Gastroesophageal sphincter (tissue), 3 donors: Measurements from ENCODE around the gene COMP.

Experiments
- EP300 ChIP-seq: sonication (generic); formaldehyde crosslinking; IDR thresholded peaks from one replicate; pipeline ENCODE4 v1.6.1; 2017; ENCODE audit warnings: antibody characterized with exemption, mild to moderate bottlenecking
- POLR2A ChIP-seq, 2 donors: fragments of 450-650 bp; IDR thresholded peaks; one replicate each; pipeline ENCODE4 v1.6.1; 2017; ENCODE audit warnings: antibody characterized with exemption in 2 of 2, mild to moderate bottlenecking in 2 of 2, moderate library complexity in 1 of 2
- POLR2AphosphoS5 ChIP-seq: sonication (generic); formaldehyde crosslinking; IDR thresholded peaks from one replicate; pipeline ENCODE4 v1.6.1; 2017; ENCODE audit warnings: antibody characterized with exemption
- TF ChIP-seq, protein P1 (sequence below), 4 experiments: fragments of 200-600 bp in 2 of 4; fragments of 450-650 bp in 2 of 4; sonication (generic) in 1 of 4; IDR thresholded peaks; one replicate each; pipeline ENCODE4 v1.5.1; 2017 to 2019; ENCODE audit warnings: antibody characterized with exemption in 4 of 4, mild to moderate bottlenecking in 2 of 4, moderate library complexity in 2 of 4

DNA sequence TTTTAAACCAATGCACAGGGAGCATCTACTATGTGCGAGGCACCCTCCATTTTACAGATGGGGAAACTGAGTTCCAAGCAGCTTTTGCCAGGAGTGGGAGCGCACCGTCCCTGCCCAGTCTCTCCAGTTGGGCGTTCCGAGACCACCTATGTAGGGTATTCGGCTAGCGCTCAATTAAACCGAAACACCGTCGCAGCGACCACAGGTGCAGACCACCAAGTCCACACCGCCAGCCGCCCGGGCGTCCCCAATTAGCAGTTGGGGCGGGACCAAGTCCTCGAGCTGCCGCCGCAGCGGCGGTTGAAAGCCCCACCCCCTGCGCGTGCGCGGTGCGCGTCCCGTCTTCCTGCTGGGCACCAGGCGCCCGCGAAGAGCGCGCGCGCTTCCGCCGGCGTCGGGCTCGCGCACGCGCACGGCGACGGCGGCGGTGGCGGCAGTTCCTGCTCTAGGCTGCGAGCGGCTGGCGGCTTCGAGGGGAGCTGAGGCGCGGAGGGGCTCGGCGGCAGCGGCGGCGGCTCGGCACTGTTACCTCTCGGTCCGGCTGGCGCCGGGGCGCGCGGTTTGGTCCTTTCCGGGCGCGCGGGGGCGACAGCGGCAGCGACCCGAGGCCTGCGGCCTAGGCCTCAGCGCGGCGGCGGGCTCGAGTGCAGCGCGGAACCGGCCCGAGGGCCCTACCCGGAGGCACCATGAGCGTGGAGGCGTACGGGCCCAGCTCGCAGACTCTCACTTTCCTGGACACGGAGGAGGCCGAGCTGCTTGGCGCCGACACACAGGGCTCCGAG lies 40.6 kb upstream of the COMP start, which contains the start of gene UPF1:
- no peak for TF ChIP-seq EP300
- TF ChIP-seq POLR2AphosphoS5, result peak; percentile 55
- TF ChIP-seq POLR2A (IDR thresholded peaks at IDR 0.05), result peak; percentile 85 to 90
- TF ChIP-seq, protein P1, sequence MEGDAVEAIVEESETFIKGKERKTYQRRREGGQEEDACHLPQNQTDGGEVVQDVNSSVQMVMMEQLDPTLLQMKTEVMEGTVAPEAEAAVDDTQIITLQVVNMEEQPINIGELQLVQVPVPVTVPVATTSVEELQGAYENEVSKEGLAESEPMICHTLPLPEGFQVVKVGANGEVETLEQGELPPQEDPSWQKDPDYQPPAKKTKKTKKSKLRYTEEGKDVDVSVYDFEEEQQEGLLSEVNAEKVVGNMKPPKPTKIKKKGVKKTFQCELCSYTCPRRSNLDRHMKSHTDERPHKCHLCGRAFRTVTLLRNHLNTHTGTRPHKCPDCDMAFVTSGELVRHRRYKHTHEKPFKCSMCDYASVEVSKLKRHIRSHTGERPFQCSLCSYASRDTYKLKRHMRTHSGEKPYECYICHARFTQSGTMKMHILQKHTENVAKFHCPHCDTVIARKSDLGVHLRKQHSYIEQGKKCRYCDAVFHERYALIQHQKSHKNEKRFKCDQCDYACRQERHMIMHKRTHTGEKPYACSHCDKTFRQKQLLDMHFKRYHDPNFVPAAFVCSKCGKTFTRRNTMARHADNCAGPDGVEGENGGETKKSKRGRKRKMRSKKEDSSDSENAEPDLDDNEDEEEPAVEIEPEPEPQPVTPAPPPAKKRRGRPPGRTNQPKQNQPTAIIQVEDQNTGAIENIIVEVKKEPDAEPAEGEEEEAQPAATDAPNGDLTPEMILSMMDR (IDR thresholded peaks at IDR 0.05), result peak in 3 of 4 experiments; percentile 31 to 48 (median 44)
